ENCODE data around the gene CACNA1C.
"Not testable (repeated sequence)": the region's sequence is repeated elsewhere in the genome, so short reads cannot be mapped to it uniquely, and the experiment has no call there.

The CACNA1C gene

DNA sequence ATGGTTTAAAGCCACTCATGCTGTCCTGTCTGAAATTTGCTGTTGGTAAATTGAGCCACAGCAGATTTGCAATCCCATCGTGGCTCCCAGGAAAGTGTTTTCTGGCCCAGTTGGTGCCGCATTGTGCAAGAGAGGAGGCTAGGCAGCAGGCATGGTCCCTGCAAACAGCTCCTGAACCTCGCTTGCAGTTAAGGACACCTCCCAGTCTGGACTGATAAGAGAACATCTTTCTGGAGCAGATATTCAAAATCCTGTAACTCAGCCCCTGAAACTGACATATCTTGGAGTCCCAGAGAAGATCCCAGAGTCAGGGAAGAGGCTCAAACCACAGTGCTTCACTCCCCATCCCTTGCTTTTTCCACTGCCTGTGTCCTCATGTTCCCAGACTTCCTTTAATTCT is 413.4 kb downstream of the CACNA1C start:
- DNase-seq: no peak

DNA sequence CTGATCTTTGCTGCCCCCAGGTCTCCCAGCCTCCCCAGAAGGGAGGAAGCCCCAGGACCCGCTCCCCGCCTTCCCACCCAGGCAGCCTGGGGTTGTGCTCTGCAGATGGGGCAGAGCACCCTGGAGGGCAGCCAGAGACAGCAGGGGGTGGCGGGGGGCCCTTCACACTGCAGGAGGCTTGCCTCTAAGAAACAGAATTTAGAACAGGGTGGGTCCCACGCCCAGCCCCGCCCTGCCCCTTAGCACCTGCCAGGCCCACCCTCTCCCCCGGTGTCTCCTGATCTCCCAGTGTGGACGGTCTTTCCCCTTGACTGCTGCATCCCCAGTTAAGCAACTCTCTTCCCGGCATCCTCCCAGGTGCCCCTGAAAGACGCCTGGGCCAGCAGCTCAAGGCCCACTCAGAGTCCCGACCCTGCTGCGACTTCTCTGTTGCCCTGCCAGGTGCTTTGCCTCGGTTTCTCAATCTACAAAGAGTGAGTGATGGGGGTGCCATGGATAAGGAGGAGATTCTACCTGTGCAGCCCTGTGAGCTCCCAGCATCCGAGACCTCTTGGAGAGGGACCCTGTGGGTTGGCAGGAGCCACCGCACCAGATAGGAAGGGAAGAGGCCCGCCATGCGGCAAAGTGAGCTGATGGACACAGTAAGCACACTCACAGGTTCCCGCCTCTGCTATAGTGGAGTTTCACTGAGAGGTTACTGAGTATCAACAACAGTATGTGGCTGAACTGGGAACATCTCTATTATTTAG is 414.8 kb downstream of the CACNA1C start:
- no peak for DNase-seq

DNA sequence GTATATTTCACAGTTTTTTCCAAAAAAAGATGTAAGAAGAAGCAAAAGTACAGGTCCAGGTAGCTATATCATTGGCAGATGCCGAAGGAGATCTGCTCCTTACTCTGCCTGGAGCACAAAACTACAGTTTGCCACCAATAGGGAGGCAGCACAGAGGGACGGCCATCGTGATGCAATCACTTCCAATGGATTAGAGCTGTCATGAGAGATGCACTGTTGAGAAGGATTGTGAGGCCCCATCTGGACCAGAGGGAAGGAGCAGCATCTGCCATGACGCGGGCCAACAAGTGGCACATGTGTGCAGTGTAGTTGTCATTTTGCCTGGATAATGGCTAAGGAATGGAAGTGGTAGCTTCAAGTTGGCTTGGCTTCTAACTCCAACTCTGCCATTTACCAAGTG is 423.2 kb downstream of the CACNA1C start:
- DNase-seq: no peak

DNA sequence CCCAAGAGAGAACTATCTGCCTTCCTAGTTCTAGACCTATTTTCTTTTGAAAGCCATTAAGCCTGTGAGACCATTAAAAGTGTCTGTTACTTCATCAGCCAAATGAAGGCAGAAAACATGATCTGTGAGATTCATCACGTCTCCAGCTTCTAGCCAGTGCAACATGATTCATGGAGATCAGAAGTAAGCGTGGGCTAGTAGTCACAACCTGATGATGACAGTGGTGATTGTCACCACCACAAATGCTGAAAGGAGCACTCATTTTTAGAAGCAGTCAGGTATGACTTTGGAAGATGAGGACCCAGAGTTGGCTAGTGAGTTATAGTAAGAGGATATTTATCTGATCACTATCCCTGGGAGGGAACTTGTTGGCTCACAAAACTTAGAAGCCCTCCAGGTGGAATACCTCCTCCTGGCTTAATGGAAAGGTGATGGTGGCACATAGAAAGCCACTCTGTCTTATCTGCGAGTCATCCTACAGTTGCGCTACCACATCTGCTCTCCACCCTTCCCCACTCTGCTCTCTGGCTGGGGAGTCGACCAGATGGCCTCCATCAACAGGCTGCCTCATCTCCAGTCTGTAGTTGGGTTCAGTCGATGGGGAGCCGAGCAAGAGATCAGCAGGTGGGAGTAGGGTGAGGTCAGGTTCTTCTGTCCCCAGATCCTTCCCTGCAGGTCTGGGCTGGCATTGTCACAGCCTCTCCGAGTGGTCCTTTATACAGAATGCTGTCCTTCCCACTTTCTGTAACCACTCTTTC is 424.4 kb downstream of the CACNA1C start:
- DNase-seq: no peak

DNA sequence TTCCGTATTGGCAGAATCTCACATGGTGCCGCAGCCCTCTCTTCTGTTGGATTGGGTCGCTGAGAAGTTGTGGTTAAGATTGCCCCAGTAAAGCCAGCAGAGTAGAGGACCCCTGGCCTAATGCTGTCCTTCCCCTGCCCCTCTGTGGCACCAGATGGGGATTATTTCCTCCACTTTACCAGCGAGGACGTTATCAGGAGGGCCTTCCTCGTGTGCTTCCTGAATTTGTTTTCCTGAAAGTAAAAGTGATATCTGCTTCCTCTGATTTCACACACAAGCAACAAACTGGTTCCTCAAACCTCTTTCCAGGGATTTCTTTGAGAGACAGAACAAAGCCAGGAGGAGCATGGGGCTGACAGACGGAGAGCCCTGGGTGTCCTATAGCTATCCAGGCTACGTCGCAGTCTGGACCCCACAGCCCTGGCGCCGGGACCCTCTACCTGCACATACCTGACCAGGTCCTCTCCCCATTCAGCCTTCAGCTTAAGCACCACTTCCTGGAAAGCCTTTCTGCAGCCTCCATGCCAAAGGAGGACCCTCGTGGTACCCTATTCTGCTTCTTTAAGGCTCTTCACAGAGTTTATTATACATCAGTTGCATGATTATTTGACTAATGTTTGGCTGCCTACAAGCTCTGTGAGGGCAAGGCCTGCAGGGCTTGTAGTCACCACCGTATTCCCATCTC is 427.2 kb downstream of the CACNA1C start:
- DNase-seq: no peak

DNA sequence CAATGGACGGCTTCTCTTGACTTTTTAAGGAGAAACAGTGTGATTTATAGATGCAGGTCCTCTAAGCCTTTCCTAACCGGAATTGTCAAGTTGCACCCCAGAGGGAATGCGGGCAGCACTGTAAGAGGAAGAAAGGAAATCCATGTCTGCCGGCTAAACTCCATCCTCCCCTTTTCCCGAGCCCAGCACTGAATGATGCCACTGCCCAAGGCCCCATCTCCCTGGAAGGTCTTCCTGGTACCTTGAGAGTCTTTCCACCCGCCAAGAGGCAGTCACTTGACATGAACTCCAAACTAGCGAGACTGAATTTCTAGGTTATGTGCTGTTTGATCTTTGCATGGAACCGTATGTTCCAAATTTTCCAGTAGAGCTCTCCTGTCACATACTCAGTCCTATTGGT is 428.6 kb downstream of the CACNA1C start:
- no peak for DNase-seq

DNA sequence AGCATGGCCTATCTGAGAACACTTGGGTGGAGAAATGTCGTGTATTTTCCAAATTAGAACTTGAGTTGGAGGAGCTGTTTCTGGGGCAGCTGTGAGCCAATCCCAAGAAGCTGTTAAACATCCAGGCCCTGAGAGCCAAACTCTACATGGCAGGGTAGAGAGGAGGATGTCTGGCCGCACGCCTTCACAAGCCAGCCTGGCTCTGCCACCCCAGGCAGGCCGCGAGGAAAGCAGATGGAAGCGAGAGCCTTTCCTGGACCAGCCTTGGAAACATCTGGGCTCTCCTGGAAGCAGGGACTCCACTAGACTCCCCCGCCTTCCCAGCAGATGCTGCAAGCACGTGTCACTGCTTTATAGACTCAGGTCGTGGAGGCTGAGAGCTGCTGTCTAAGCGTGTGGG is 429.2 kb downstream of the CACNA1C start:
- no peak for DNase-seq

DNA sequence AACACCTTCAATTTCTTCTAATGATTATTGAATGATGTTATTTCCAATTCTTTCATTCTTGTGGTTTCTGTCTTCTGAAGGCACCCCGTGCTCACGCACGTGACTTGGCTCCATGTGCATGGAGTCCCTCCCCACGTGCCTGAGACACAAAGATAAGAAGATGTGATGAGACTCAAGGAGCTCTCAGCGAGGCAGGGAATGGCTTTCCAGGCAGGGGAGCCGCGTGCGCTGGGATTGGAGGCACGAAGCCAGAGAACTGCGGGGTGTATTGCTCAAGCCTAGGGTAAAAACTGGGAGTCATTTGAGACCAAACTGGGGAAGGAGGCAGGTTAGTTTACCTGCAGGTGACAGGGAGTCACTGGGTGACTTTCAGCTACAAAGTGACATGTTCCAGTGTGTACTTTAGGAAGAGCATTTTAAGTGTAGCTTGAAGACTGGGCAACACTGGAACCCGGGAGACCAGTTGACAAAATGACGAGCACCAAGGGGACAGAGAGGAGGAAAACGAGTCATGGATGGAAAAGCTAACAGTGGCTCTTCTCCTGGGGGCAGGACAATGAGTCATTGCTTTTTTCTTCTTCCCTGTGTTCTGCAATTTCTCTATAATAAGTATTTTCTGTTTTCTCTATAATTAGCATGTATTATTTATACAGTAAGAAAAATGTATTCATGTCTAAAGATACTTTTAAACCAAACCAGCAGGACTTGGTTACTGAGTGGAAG is 430.3 kb downstream of the CACNA1C start:
- no peak for DNase-seq

DNA sequence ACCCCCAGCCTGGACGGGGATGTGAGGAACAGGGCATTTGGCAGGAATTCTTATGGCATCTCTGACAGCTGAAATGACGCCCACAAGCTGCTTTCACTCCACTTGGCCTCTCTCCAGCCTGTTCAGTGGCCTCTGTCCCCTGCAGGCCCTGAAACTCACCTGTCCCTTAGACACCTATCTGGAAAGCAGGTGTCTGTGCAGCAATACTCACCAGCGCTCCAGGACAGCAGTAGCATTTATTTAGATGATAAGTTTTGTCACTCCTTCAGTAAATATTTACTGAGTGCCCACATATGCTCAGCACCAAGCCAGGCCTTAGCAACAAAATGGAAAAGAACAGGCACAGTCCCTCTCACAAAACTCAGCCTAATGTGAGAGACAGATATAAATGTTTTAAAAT is 430.9 kb downstream of the CACNA1C start:
- no peak for DNase-seq

DNA sequence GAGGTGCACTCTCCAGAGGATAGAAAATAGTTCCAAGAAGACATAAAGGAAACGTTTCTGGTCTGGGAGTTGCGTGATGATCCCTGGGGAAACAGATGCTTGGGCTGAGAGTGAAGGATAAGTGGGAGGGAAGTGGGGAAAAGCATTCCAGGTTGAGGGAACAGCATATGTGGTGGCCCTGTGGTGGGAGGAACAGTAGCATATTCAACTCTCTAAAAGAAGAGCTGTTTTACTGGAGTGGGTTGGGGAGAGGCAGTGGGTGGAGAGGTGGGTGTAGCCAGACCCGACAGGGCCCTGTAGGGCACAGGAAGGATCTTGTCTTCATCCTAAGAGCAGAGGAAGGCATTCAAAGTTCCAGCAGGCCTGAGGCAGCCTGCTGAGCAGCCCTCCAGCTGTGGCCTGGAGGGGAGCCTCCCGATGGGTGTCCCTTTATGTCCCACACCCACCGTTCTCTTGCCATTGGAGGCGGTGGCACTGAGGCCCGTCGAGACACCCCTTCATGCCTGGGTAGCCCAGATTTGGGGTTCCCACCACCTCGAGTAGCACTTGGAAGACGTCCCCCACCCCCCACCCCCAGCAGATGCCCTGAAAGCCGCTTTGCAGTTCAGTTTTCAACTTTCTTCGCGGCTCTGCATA is 431.5 kb downstream of the CACNA1C start:
- DNase-seq: no peak

DNA sequence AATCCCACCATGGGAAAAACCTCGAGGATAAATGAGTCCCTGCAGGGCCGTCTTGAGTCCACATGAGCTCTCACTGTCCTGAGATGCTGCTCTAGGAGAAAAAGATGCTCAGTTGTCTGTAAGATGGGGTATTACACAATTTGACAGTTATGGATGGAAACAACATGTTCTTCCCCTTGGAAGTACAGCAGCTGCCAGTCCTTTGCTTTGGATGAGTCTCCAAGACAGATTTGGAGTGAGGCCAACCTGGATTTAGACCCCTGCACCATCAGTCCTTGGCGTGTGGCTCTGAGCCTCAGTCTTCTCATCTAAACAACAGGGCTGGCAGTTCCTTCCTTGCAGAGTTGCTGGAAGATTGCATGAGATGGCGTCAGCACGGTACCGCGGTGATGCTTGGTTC is 432.9 kb downstream of the CACNA1C start:
- no peak for DNase-seq

DNA sequence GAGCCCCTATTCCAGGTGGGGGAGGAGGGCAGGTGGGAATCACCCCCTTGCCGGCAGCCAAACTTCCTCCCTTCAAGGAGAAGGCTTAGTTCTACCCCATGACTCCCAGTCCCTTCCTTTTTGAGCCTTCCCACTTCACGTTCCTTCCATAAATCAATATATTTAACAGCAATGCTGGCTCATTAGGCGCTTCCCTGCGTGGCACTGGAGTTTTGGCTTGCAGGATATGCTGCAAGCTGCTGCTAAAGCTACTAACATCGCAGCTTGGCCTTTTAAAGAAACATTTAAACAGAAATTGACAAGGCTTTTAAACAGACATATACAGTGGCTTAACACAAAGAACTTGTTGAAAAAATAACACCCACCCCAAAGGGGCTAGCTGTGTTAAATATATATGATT is 434.0 kb downstream of the CACNA1C start:
- no peak for DNase-seq

DNA sequence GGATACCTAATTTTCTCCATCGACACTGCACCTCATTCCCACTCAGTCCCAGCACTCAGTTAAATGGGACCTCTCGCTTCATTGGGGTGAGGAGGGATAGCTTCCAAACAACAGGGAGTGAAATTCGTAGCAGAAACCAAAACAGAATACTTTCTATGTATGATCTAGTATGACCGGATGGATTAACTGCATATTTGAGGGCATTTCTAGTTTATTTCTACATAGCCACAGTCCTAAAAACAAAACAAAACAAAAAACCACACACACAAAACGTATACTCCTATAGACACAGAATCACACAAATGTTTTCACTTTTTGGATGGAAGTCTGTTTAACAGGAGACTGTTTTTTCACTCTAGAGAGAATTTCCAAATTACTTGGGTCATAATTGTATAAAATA is 434.5 kb downstream of the CACNA1C start:
- no peak for DNase-seq

DNA sequence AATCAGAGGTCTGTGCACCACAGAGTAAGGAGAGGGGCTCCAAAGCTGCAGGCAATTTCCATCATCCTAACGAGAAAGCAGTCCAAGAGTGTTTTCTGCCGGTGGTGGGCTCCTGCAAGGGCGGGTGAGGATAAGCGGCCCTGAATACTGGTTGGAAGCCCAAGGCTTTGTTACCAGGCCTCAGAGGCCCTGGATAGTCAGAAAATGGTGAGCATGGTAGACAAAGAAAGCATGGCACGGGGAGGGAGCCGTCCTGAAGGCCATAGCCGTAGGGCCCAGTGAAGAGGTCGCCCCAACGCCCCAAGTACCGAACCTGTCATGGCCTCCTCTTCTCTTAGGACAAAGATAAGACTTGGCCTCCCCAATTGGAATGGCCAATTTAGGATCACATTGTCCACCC is 435.3 kb downstream of the CACNA1C start:
- no peak for DNase-seq

DNA sequence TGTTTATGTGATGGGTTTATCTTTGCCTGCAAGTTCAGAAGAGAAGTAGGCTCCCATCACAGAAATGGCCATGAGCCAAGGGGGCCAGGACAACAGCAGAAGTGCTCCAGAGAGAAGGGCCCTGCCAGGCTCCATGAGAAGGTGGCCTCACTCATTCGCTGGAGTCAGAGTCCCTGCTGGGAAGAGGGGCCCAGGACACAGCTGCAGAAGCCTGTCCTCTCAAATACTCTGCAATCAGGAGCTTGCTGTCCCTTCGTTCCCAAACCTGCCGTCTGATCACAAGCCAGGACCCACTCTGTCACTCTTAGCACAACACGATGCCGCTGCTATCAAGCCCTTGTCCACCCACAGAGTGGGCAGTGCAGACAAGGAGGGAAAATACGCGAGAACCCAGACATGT is 435.8 kb downstream of the CACNA1C start:
- DNase-seq: no peak

DNA sequence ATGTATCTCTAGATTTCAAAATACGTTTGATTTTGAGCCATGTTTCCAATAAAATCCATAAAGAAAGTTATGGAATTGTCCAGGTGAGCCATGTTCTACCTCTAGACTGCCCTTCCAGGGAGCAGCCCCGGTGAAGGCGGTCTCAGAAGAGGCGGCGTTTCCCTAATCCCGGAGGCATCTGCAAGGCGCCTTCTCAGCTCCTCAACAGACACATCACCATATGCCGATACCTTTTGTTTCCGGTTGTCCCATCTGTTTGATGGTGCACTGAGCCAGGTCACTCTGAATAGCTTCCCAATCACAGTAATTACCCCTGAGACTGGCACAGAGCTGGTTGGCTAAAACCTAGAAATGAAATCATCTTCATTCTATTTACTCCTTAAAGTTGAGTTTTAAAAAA is 436.5 kb downstream of the CACNA1C start:
- no peak for DNase-seq

DNA sequence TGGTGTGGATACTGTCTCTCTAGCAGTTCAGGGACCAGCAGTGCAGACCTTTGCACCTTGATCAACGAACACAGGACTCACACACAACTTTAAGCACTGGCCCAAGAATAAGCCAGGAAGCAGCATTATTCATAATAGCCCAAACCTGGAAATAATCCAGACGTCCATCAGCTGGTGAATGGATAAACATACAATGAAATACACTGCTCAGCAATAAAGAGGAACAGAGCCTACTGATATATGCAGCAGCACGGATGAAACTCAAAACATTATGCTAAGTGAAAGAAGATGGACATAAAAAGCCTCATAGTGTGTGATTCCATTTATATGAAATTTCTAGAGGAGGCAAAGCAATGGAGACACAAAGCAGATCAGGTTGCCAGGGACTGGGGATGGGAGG is 438.0 kb downstream of the CACNA1C start:
- DNase-seq: no peak

DNA sequence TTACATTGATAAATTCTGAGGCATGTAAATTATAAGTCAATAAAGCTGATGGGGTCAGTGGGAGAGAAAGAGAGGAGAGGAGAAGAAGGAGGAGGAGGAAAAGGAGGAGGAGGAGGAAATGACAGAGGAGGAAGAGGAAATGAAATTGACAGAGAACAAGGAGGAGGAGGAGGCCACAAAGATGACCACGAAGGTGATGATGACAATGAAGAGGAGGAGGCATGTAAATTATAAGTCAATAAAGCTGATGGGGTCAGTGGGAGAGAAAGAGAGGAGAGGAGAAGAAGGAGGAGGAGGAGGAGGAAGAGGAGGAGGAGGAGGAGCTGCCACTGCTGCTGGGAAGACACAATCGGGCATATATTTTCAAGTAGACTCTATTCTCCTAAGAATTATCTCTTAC is 438.6 kb downstream of the CACNA1C start:
- DNase-seq: not testable (repeated sequence)

DNA sequence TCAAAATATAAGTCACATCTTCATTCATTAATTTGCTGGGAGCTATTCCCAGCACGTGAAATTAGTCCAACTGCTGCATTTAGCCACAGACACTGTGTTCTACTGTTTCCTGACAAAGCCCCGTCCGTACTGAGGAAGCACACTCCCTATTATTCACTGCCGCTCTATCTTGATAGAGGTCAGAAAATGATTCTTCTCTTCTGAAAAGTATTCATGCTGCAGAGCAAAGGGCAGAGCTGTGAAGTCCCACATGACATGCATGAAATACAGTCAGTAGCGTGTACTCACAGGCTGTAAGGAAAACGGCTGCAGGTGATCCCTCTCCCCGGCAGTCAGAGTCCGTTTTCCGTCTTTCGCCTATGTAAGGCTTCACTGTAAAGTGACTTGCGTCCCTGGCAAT is 439.4 kb downstream of the CACNA1C start:
- DNase-seq: no peak

DNA sequence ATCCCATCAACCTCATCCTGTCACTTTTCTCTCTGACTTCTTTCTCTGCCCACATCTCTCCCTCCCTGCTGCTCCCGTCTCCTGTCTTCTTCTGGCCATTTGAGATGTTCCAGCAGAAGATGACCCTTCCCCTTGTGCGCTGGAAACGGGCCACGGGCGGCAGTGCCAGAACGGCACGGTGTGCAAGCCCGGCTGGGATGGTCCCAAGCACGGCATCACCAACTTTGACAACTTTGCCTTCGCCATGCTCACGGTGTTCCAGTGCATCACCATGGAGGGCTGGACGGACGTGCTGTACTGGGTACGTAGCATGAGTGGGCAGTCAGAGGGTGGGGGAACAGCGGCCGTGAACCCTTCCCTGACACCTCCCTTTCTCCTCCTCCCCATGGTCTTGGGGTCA is 440.3 kb downstream of the CACNA1C start:
- DNase-seq: no peak

DNA sequence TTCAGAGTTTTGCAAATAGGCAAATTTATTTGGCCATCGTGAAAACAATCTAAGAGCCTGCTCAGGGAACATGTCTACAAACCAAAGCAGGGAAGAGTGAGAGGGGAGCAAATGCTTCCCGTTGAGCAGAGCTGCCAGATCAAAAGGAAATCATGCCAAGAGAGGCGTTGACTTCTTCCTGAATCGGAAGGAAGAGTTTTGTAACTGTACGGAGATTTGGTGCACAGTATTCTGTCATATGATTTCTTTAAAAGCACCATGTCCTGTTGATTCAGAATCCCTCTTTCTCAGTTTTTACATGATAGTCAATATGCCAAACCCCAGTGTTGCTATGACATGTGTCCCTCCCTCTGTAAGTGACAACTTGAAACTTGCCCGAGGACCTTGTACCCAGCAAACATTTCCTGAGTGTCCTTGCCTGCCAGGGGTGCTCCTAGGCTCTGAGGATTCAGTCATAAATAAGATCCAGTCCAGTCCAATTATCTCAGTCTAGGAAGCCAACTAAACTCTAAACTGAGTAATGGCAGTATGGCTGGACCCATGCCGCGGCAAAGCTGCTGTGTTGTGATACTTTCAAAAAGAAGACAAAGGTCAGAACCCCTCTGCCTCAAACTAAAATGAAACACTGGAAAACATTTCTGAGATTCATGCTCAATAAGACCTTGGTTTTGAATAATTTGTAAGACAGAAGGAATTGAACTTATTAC is 441.9 kb downstream of the CACNA1C start:
- DNase-seq: no peak

DNA sequence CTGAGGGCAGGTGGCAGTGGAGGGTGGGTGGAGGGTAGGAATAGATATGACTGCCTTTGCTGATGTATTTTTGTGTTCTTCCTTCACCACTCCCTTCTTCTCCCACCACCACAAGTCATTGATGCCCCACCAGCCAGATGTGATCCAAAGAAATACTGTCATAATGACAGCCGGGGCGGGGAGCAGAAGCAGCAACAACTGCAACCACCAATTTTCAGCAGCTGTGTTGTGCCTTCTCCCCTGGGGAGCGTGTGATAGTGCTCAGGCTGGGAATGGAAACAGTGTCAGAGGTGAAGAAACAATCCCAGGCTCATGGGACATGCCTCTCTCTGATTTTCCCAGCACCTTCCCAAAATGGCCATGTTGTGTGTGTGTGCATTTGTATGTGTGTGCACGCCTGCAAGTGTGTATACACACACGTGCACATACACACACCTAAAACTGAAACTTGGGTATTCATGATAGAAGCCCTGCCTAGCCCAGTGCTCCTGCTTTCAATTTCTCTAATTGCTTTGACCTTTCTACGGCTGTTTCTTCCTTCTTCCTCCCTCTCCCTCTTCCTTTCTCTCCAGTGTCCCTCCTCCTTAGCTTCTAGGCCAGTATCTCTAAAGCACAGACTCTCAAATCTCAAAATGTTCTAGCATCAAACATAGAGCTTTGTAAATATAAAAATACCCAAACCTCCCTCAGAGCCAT is 442.8 kb downstream of the CACNA1C start:
- no peak for DNase-seq
